ENCODE data around the gene SCCPDH.
"Not testable (repeated sequence)": the region's sequence is repeated elsewhere in the genome, so short reads cannot be mapped to it uniquely, and the experiment has no call there.

The SCCPDH gene

DNA sequence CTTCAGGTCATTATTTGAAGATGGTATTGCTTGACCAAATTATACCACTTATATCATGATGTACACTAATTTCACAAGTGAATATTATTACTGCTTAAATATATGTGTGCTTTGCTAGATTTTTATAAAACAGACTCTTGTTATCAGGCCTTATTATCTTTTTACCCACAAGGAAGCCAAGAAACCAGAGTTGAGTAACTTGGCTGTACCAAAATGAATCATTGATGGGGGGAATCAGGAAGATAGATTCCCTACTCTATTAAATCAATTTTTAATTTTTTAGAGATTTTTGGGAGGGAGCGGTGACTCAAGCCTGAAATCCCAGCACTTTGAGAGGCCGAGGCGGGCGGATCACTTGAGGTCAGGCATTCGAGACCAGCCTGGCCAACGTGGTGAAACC, 16.0 kb upstream of the SCCPDH start:
- no peak for DNase-seq

GRCh38 chr1:246709196-246709595, 15.0 kb upstream of the SCCPDH start:
- no peak for DNase-seq

- no peak for DNase-seq
Observed at GRCh38 chr1:246709835-246710234, 14.4 kb upstream of the SCCPDH start.

- no peak for DNase-seq
Observed at GRCh38 chr1:246711548-246712003, 12.6 kb upstream of the SCCPDH start.

DNA sequence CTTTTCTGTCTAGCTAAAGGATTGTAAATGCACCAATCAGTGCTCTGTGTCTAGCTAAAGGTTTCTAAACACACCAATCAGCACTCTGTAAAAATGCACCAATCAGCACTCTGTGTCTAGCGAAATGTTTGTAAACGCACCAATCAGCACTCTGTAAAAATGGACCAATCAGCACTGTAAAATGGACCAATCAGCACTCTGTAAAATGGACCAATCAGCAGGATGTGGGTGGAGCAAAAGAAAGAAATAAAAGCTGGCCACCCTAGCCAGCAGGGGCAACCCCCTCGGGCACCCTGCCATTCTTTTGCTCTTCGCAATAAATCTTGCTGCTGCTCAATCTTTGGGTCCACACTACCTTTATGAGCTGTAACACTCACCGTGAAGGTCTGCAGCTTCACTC, 11.8 kb upstream of the SCCPDH start:
- DNase-seq, result not testable (repeated sequence)

- not testable (repeated sequence) for DNase-seq
Observed at GRCh38 chr1:246719361-246719760, 4.8 kb upstream of the SCCPDH start.

DNA sequence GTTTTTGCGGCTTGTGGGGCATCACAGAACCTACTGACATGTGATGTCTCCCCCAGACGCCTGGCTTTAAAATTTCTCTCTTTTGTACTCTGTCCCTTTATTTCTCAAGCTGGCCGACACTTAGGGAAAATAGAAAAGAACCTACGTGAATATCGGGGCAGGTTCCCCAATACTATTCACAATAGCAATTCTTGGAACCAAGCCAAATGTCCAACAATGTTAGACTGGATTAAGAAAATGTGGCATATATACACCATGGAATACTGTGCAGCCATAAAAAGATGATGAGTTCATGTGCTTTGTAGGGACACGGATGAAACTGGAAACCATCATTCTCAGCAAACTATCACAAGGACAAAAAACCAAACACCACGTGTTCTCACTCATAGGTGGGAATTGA, 3.4 kb upstream of the SCCPDH start:
- not testable (repeated sequence) for DNase-seq

DNA sequence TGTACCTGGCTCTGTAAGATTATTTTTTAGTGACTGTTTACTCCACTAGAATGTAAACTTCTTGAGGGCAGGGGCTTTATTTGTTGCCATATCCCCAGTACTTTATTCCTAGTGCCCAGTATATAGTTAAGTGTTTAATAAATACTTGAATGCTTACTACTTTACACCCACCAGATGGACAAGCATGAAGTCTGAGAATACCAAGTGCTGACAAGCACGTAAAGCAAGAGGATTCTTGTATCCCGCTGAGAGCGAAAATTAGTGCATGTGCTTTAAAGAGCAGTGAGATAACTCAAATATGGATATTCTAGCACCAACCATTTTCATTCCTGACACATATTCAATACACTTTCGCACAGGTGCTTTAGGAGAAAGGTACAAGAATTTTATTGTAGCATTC, 1.5 kb upstream of the SCCPDH start:
- DNase-seq, result no peak

GRCh38 chr1:246724731-246725095, 504 bp downstream of the SCCPDH start:
- no peak for DNase-seq

- DNase-seq, result no peak
Observed at GRCh38 chr1:246725191-246725590, 982 bp downstream of the SCCPDH start.

DNA sequence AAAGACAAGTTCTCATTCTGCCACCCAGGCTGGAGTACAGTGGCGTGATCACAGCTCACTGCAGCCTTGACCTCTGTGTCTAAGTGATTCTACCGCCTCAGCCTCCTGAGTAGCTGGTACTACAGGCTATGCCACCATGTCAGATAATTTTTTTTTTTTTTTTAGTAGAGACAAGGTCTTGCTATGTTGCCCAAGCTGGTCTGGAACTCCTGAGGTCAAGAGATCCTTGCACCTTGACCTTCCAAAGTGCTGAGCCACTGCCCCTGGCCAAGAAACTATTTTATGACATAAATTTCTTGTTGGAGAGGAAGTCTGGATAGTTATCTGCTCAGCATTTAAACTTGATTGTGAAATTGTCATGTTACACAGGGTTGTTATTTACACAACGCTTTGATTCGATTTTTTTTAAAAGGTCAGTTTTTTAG, 2.1 kb downstream of the SCCPDH start:
- DNase-seq, result no peak

DNA sequence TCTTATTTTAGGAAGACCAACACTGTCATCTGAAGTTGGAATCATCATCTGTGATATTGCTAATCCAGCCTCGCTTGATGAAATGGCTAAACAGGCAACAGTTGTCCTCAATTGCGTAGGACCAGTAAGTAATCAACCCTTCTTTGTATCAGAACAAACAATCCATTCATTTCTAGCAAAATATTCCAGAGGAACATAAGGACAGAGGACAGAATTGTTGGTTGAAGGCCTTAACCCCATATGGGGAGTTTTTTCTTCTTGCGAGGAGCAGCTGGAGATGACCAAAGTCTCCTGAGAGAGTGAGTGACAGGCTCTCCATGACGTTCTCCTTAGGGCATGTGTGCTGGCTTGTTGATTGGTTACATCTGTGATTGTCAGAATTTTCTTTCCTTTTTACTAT, 2.7 kb downstream of the SCCPDH start:
- DNase-seq, result no peak

DNA sequence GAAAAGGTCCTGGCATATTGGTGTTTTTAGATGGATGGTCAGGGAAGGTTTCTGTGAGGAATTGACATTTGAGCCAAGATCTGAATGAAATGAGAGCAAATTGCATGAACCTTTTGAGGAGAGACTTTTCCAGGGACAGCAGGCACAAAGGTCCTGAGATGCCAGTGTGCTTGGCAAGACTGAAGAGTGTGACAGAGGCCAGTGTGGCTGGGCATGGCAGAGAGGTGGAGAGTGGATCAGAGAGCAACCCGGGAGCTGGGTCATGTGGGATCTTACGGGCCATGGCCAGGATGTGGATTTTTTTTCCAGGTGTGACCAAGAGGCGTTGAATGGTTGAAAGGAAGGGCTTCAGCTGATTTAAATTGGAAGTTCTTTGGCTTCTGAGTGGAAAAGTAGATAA, 3.4 kb downstream of the SCCPDH start:
- DNase-seq, result no peak

DNA sequence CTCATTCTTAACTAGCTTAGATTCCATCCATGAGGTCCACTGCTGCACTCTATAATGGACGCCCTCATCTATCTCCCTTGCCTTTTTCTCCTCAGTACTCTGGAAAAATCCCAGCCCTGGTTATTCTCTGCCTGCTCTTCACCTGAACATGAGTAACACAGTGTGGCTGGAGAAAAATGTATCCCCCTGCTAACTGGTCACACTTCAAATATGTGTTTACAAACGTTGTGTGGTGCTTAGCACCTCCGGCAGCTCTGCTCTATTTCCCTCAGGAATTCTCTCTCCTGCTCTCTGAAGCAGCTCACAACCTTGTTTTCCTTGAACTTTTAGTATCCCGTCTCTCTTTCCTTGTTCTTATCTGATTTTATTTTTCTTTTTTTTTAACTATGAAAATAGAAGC, 4.1 kb downstream of the SCCPDH start:
- no peak for DNase-seq

- DNase-seq, result not testable (repeated sequence)
Observed at GRCh38 chr1:246729040-246729439, 4.8 kb downstream of the SCCPDH start.

- DNase-seq, result no peak
Observed at GRCh38 chr1:246730839-246731238, 6.6 kb downstream of the SCCPDH start.

- DNase-seq, result not testable (repeated sequence)
Observed at GRCh38 chr1:246731873-246732272, 7.7 kb downstream of the SCCPDH start.

GRCh38 chr1:246733704-246734103, 9.5 kb downstream of the SCCPDH start:
- DNase-seq, result no peak

DNA sequence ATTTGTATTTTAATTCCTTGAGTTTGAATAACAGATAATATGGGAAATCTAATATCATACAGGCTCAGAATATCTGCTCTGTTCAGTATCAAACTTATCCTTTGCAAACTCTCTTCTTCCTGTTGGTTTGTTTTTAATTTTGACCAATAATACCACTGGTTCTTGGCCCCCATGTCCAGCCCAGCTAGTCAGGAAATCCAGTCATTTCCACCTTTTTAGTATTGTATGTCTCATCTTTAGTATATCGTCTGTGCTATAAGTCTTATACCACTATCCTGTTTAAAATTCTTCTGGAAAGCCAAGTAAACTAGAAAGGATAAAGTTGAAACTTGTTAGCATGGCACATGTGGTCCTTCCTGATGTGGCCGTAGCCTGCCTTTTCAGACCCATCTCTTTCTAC, 10.7 kb downstream of the SCCPDH start:
- no peak for DNase-seq

GRCh38 chr1:246735735-246736134, 11.5 kb downstream of the SCCPDH start:
- no peak for DNase-seq

GRCh38 chr1:246742396-246742795, 18.2 kb downstream of the SCCPDH start:
- DNase-seq, result no peak

GRCh38 chr1:246746155-246746554, 21.9 kb downstream of the SCCPDH start:
- not testable (repeated sequence) for DNase-seq

DNA sequence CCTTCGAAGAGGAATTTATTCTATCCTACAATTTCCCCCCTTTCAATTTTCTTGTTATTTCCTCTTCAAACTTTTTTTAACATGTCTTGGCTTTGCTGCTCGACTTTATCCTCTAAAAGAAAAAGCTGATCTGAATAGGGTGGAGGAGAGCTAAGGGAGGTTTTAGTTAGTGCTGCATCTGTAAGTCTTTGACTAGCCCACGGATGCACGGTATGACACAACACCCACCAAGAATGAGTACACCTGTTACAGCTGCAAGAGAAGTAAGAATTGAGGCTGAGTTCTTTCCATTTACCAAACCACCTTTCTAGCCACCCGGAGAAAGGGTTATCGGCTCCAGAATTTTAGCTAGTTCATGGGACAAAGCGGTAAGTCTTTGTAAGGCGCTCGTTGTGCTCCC, 23.8 kb downstream of the SCCPDH start:
- DNase-seq, result no peak

DNA sequence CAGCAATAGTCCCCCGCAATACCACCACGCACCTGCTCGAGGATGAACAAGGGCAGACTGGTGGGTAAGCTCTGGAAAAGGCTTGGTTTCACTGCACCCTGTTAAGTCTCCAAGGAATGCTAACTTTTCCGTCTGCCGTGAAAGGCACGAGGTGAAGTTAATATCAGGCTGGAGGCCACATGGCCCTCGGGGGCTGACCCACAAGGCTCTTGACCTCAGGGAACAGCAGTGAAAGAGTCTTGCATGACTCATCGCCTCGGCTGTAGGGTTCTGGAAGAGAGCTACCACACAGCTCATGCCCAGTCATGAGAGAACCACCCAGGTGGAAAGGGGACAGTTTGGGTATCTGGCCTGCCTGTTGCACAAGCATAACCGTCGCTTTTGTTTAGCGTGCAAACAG, 24.7 kb downstream of the SCCPDH start:
- no peak for DNase-seq

- no peak for DNase-seq
Observed at GRCh38 chr1:246750752-246751151, 26.5 kb downstream of the SCCPDH start.
